Gastrocnemius medialis (tissue), 4 donors: ENCODE data around the gene SUGP2.

Experiments
- CTCF ChIP-seq, 5 experiments: fragments of 450-650 bp in 3 of 5; fragments of 200-600 bp in 2 of 5; sonication (generic) in 2 of 5; IDR thresholded peaks in 4 of 5; conservative IDR thresholded peaks in 1 of 5; 1 replicate in 4 of 5; 2 replicates in 1 of 5; pipeline ENCODE4 v1.5.1; 2016 to 2019; ENCODE audit warnings: antibody characterized with exemption in 5 of 5, mild to moderate bottlenecking in 3 of 5, moderate library complexity in 3 of 5
- POLR2A ChIP-seq, 2 donors: fragments of 450-650 bp; IDR thresholded peaks; one replicate each; pipeline ENCODE4 v1.6.1; 2017; ENCODE audit warnings: antibody characterized with exemption in 2 of 2, mild to moderate bottlenecking in 2 of 2, moderate library complexity in 2 of 2

- TF ChIP-seq CTCF (IDR thresholded peaks at IDR 0.05 in 4 of 5, conservative IDR thresholded peaks at IDR 0.05 in 1 of 5) (no peak), POLR2A (IDR thresholded peaks at IDR 0.05) (no peak)
These were observed 57.4 kb downstream of the SUGP2 start for GRCh38 chr19:18975869-18976268.
